ENCODE results near the gene KMT5C.

KMT5C gene

DNA sequence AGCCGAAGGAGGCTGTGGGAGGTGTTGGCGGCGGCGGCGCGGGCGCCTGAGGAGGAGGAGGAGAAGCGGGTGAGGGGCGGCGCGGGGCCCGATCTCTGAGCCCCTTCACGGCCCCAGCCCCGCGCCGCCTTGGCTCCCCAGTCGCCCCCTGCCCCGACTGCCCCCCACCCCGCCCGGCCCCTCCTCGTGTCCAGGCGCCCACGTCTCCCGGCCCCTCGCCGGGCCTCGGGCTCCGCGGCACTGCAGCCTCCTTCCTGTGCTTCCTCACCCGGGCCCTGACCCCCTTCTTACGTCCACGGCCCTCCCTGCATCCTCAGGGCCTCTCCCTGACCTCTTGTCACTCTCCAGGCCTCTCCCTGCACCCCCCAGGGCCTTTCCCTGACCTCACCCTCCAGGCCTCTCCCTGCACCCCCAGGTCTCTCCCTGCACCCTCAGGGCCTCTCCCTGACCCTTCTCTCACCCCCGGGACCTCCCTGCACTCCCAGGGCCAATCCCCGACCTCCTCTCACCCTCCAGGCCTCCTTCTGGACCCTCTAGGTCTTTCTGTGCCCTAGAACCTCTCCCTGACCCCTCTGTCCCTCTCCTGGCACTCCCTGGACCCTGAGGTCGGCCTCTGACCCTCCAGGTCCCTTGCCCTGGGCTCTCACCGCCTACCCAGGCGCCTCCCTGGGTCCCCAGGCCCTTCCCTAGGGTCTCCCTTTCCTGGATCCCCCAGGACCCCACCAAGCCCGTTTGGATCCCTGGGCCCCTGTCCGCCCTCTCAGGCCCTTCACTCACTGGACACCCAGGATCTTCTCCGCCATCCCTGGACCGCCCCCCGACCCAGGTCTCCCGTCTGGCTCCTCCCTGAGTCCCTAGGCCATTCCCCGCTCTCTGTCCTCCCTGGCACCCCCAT lies 460 bp downstream of the KMT5C start:
- Histone ChIP-seq H3K4me1 (ENCODE audit: control insufficient read depth, insufficient read depth, low read length, unreplicated experiment) (peaks cover 3% of the 10 kb centered on the region), H3K27ac (ENCODE audit: low read depth, low read length) (no peak overlapping the region), H3K79me2 (ENCODE audit: control insufficient read depth, insufficient read depth, low read length, unreplicated experiment) (no peaks in the 10 kb centered on the region), H3K4me3 (ENCODE audit: low read depth, low read length) (peak overlapping the region; percentile 84), H2AFZ (ENCODE audit: low read length, unreplicated experiment) (no peak overlapping the region), H3K27me3 (ENCODE audit: insufficient read depth, low read length) (no peaks in the 10 kb centered on the region), H3K36me3 (ENCODE audit: insufficient read depth, low read length) (no peaks in the 10 kb centered on the region)

DNA sequence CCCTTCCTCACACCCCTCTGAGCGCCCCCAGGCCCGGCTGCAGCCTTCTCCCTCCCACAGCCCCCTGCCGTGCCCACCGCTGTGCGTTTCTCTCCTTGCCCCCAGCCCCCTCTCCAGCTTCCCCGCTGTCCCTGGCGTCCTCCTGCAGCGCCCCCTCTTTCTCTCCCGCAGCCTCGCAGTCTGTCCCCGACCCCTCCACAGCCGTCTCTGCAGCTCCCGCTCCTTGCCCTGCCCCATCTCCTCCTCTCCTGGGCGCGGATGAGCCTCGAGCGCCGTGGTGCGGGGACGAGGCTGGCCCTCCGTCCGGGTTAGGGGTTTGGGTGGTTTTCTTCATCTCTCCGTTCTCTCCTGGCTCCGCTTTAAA lies 1.1 kb downstream of the KMT5C start:
- Histone ChIP-seq H3K27me3 (ENCODE audit: insufficient read depth, low read length) (no peaks in the 10 kb centered on the region), H3K4me3 (ENCODE audit: low read depth, low read length) (peak overlapping the region; percentile 84), H3K79me2 (ENCODE audit: control insufficient read depth, insufficient read depth, low read length, unreplicated experiment) (no peaks in the 10 kb centered on the region), H2AFZ (ENCODE audit: low read length, unreplicated experiment) (no peak overlapping the region), H3K4me1 (ENCODE audit: control insufficient read depth, insufficient read depth, low read length, unreplicated experiment) (peaks cover 3% of the 10 kb centered on the region), H3K27ac (ENCODE audit: low read depth, low read length) (no peak overlapping the region), H3K36me3 (ENCODE audit: insufficient read depth, low read length) (no peaks in the 10 kb centered on the region)

DNA sequence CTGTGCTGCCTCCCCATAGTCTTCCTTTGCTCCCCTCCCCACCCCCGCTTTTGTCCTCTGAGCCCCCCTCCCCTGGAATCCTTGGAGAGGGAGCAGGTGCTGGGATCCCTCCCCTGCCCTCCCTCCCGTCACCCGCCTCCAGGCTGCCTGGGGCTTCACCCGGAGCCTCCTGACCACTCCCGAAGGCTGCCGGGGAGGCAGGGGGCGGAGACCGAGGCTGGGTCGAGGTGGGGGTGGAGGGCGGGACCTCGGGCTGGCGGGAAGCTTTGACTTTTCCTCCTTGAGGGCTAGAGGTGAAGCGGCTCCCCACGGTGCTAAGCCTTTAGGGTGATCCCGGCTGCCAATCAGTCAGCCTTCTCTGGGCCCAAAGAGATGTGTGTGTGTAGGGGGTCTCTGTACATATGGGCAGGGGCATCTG lies 1.5 kb downstream of the KMT5C start:
- no peak overlapping the region for H2AFZ ChIP-seq (ENCODE audit: low read length, unreplicated experiment)
- H3K4me1 ChIP-seq (ENCODE audit: control insufficient read depth, insufficient read depth, low read length, unreplicated experiment), result peaks cover 3% of the 10 kb centered on the region
- H3K36me3 ChIP-seq (ENCODE audit: insufficient read depth, low read length), result no peaks in the 10 kb centered on the region
- H3K27me3 ChIP-seq (ENCODE audit: insufficient read depth, low read length), result no peaks in the 10 kb centered on the region
- no peaks in the 10 kb centered on the region for H3K79me2 ChIP-seq (ENCODE audit: control insufficient read depth, insufficient read depth, low read length, unreplicated experiment)
- H3K4me3 ChIP-seq (ENCODE audit: low read depth, low read length), result peak overlapping the region; percentile 84
- no peak overlapping the region for H3K27ac ChIP-seq (ENCODE audit: low read depth, low read length)

DNA sequence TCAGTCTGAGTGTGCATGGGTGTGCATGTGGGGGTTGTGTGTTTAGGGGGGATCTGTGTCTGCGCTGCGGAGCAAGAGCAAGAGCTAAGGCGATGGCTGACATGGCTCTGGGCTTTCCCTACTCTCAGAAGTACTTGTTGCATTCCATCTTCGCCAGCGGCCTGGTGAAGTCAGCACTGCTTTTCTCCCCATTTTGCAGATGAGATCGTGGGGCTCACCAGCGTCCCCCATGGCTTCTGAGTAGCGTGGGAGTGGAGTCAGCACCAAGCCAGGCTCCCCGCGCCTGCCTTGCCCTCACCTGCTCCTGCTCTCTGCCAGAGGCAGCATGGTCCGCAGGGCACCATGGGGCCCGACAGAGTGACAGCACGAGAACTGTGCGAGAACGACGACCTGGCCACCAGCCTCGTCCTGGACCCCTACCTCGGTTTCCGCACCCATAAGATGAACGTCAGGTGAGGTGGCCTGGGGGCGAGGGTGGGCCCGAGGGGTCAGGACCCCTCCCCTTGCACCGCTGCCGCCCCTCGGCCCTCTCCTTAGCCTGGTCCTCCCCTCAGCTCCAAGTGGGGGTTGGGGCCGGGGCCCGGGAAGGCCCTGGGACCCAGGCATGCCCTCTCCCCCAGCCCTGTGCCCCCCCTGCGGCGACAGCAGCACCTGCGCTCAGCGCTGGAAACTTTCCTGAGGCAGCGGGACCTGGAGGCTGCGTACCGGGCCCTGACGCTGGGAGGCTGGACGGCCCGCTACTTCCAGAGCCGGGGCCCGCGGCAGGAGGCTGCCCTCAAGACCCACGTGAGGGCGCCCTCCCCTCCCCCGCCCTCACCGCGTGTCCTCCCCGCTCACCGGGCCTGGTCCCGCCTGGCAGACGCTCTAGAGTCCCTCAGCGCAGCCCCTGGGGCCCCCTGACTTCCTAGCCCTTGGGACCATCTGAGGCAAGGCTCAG lies 2.2 kb downstream of the KMT5C start:
- no peaks in the 10 kb centered on the region for H3K27me3 ChIP-seq (ENCODE audit: insufficient read depth, low read length)
- H3K79me2 ChIP-seq (ENCODE audit: control insufficient read depth, insufficient read depth, low read length, unreplicated experiment), result no peaks in the 10 kb centered on the region
- H3K4me1 ChIP-seq (ENCODE audit: control insufficient read depth, insufficient read depth, low read length, unreplicated experiment), result peaks cover 3% of the 10 kb centered on the region
- H3K36me3 ChIP-seq (ENCODE audit: insufficient read depth, low read length), result no peaks in the 10 kb centered on the region
- no peak overlapping the region for H3K27ac ChIP-seq (ENCODE audit: low read depth, low read length)
- no peak overlapping the region for H2AFZ ChIP-seq (ENCODE audit: low read length, unreplicated experiment)
- peak overlapping the region; percentile 84; the same call in 1 of the 2 replicates for H3K4me3 ChIP-seq (ENCODE audit: low read depth, low read length)

DNA sequence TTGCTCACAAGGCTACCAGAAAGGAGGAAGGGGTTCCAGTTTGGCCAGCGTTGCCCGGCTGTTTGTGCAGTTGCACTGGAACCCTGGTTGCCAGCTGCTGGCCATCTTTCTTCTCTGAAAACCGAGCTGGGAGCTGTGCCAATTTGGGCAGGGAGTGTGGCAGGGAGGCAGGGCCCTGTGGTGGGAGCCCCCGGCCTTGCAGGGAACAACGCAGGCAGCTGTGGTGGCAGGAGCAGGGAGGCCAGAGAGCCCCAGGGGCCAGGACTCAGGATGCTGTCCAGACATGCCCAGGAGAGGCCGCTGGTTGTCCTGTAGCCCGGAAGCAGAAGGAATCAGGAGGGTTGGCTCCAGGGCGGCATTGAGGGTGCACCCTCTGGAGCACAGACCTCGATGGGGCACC lies 4.8 kb downstream of the KMT5C start:
- H3K36me3 ChIP-seq (ENCODE audit: insufficient read depth, low read length), result no peaks in the 10 kb centered on the region
- H3K27me3 ChIP-seq (ENCODE audit: insufficient read depth, low read length), result no peaks in the 10 kb centered on the region
- no peak overlapping the region for H3K27ac ChIP-seq (ENCODE audit: low read depth, low read length)
- no peaks in the 10 kb centered on the region for H3K4me1 ChIP-seq (ENCODE audit: control insufficient read depth, insufficient read depth, low read length, unreplicated experiment)
- no peak overlapping the region for H2AFZ ChIP-seq (ENCODE audit: low read length, unreplicated experiment)
- no peaks in the 10 kb centered on the region for H3K79me2 ChIP-seq (ENCODE audit: control insufficient read depth, insufficient read depth, low read length, unreplicated experiment)
- H3K4me3 ChIP-seq (ENCODE audit: low read depth, low read length), result no peak overlapping the region

DNA sequence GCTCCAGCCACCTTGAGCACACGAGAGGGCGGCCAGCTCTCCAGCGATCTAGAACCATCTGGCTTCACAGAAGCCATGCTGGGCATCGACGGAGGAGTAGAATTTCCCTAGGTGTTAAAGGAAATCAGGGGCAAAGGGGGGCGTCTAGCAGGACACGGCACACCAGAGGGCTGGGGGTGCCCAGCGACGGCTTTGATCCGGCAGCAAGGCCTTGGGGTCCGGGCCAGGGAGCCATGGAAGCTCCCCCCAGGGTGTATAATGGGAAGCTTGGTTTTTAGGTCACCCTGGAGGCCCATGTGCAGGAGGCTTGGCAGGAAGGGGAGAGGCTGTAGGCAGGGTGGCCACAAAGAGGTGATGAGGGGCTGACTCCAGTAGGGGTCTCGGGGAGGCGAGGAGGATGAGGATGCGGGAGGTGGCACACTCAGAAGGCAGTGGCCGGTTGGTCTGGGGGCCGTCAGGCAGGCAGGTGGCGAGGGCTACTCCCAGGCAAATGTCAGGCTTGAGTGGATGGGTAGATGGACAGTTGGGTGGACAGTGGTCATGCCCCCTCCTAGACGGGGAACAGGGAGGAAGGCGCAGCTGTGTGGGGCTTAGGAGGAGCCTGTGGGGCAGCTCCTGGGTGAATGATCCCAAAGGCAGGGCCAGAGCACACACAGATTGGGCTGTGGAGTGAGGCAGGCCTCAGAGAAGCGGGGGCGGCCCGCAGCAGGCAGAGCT lies 5.6 kb downstream of the KMT5C start:
- Histone ChIP-seq H2AFZ (ENCODE audit: low read length, unreplicated experiment) (no peak overlapping the region), H3K27me3 (ENCODE audit: insufficient read depth, low read length) (no peaks in the 10 kb centered on the region), H3K27ac (ENCODE audit: low read depth, low read length) (no peak overlapping the region), H3K36me3 (ENCODE audit: insufficient read depth, low read length) (no peaks in the 10 kb centered on the region), H3K4me3 (ENCODE audit: low read depth, low read length) (no peak overlapping the region), H3K79me2 (ENCODE audit: control insufficient read depth, insufficient read depth, low read length, unreplicated experiment) (no peaks in the 10 kb centered on the region), H3K4me1 (ENCODE audit: control insufficient read depth, insufficient read depth, low read length, unreplicated experiment) (no peaks in the 10 kb centered on the region)

DNA sequence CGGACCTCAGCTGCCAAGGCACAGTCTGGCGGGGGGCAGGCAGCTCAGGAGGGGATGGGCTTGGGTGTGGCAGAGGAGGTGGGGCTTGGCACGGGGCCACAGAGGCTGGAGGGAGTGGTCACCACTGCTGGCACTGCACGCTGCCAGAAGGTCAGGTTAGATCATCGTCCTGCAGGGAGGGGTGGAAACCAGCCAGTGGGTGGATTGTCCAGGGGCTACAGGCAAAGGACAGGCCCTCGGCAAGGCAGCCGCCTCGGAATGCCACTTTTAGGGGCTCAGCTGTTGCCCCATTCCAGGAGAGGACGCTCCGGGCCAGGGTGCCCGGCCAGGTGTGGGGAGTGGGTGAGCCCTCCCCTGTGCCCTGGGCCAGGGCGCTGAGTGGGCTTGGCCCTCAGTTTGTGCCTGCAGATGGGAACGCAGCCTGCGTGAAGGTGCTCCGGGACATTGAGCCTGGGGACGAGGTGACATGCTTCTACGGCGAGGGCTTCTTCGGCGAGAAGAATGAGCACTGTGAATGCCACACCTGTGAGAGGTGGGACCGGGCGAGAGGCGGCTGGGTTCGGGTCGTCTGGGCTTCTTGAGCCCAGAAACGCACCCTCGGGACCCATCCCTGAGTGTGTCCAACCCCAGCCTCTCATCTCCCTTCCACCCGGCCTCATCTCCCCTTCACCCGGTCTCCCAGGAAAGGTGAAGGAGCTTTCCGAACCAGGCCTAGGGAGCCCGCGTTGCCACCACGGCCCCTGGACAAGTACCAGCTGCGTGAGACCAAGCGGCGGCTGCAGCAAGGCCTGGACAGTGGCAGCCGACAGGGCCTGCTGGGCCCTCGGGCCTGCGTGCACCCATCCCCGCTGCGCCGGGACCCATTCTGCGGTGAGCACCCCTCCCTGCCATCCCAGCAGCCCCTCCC lies 6.4 kb downstream of the KMT5C start:
- no peaks in the 10 kb centered on the region for H3K36me3 ChIP-seq (ENCODE audit: insufficient read depth, low read length)
- no peak overlapping the region for H3K4me3 ChIP-seq (ENCODE audit: low read depth, low read length)
- no peaks in the 10 kb centered on the region for H3K79me2 ChIP-seq (ENCODE audit: control insufficient read depth, insufficient read depth, low read length, unreplicated experiment)
- no peaks in the 10 kb centered on the region for H3K27me3 ChIP-seq (ENCODE audit: insufficient read depth, low read length)
- no peaks in the 10 kb centered on the region for H3K4me1 ChIP-seq (ENCODE audit: control insufficient read depth, insufficient read depth, low read length, unreplicated experiment)
- no peak overlapping the region for H3K27ac ChIP-seq (ENCODE audit: low read depth, low read length)
- H2AFZ ChIP-seq (ENCODE audit: low read length, unreplicated experiment), result no peak overlapping the region

DNA sequence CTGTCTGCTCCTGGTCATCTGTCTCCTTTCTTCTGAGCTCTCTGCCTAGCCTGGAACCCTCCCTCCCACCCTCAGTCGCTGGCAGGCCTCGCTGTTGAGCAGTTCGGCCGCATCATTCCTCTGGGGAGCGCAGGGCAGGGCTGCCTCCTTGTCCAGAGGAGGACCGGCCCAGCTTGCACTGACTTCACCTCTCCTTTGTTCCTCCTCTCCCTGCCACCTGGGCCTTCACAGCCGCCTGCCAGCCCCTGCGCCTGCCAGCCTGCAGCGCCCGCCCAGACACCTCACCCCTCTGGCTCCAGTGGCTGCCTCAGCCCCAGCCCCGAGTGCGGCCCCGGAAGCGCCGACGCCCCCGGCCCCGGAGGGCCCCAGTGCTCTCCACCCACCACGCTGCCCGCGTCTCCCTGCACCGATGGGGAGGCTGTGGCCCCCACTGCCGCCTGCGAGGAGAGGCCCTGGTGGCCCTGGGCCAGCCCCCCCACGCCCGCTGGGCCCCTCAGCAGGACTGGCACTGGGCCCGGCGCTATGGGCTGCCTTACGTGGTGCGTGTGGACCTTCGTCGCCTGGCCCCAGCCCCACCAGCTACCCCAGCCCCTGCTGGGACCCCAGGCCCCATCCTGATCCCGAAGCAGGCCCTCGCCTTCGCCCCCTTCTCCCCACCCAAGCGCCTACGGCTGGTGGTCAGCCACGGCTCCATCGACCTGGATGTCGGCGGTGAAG lies 7.2 kb downstream of the KMT5C start:
- no peaks in the 10 kb centered on the region for H3K79me2 ChIP-seq (ENCODE audit: control insufficient read depth, insufficient read depth, low read length, unreplicated experiment)
- no peak overlapping the region for H3K4me3 ChIP-seq (ENCODE audit: low read depth, low read length)
- H3K27me3 ChIP-seq (ENCODE audit: insufficient read depth, low read length), result peaks cover 1% of the 10 kb centered on the region; the same call in 1 of the 2 replicates
- no peak overlapping the region for H3K27ac ChIP-seq (ENCODE audit: low read depth, low read length)
- no peaks in the 10 kb centered on the region for H3K4me1 ChIP-seq (ENCODE audit: control insufficient read depth, insufficient read depth, low read length, unreplicated experiment)
- no peaks in the 10 kb centered on the region for H3K36me3 ChIP-seq (ENCODE audit: insufficient read depth, low read length)
- H2AFZ ChIP-seq (ENCODE audit: low read length, unreplicated experiment), result no peak overlapping the region

DNA sequence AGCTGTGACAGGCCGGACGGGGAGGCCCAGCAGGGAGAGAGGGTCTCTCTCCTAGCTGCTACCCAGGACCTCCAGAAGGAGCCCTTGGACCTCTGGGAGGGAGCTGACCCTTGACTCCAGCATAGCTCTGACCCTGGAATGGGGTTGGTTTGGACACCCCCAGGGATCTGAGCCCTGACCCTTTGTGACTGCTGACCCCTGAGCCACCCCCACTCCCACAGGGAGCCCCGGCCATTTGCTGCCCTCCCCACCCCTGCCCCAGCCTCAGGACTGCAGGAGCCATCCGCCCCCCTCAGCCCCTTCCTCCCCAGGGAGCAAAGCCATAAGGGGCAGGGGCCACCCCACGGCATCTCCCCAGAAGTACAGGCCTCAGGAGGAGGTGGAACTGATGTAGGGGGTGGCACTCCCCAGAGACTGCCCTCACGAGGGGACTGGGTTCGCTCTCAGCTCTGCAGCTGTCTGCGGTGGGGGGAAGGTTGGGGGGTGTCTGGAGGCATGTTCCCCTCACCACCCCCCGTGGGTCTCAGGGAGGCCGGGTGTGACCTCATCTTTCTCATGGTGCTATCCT lies 7.8 kb downstream of the KMT5C start:
- Histone ChIP-seq H3K36me3 (ENCODE audit: insufficient read depth, low read length) (no peaks in the 10 kb centered on the region), H3K79me2 (ENCODE audit: control insufficient read depth, insufficient read depth, low read length, unreplicated experiment) (no peaks in the 10 kb centered on the region), H3K4me1 (ENCODE audit: control insufficient read depth, insufficient read depth, low read length, unreplicated experiment) (no peaks in the 10 kb centered on the region), H3K27ac (ENCODE audit: low read depth, low read length) (no peak overlapping the region), H3K27me3 (ENCODE audit: insufficient read depth, low read length) (peaks cover 8% of the 10 kb centered on the region), H3K4me3 (ENCODE audit: low read depth, low read length) (no peak overlapping the region), H2AFZ (ENCODE audit: low read length, unreplicated experiment) (no peak overlapping the region)

All from ACC112 (cell line).